Jurkat, Clone E6-1 (cell line): ENCODE results near the gene SNX33.
"Not testable (repeated sequence)": the region's sequence is repeated elsewhere in the genome, so short reads cannot be mapped to it uniquely, and the experiment has no call there.

ENCODE experiments used
- DNase-seq: peaks from one replicate; pipeline ENCODE4 v3.0.0-alpha.2; 2011; ENCODE audit warnings: low read depth, low spot score
- H3K4me3 ChIP-seq: 2 replicates; pipeline ENCODE4 v1.5.1; 2011; ENCODE audit warnings: mild to moderate bottlenecking, low read length, control low read depth, moderate library complexity

SNX33 gene

DNA sequence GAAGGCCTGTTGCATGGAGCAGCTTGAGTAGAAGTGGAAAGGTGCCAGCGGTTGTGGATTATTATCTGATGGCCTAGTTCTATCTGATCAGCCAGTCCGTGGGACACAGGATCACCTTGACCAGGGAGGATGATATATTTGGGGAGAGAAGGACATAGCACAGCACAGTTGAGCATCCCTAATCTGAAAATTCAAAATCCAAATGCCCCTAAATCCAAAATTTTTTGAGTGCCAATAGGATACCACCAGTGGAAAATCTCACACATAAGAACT, 58.9 kb downstream of the SNX33 start:
- H3K4me3 ChIP-seq: no peak overlapping the region
- no peak for DNase-seq

- DNase-seq, H3K4me3 ChIP-seq: not testable (repeated sequence)
Observed at GRCh38 chr15:75709458-75709857, 61.7 kb downstream of the SNX33 start.

DNA sequence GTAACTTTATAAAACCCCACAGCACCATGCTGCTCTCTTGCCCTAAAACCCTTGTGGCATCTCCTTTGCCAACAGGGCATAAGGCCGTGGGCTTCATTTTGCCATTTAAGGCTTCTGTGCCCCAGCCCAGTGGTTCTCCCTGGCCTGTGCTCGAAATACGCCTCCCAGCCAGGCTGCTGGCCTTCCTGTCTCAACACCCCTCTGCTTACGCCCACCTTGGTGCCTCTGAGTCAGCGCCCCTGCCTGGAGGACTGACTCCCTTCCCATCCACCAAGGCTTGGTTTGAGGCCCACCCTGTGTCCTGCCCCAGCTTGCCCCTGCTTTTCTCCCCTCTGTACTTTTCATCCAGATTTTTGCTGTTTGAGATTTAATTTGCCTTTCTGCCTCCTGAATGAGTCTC, 63.2 kb downstream of the SNX33 start:
- DNase-seq, H3K4me3 ChIP-seq: not testable (repeated sequence)

- DNase-seq, H3K4me3 ChIP-seq: not testable (repeated sequence)
Observed at GRCh38 chr15:75711495-75711894, 63.8 kb downstream of the SNX33 start.
